Peyer's patch (tissue), 4 donors: Measurements from ENCODE around the gene AQP11. TPM values are rescaled to one million over a fixed set of nuclear protein-coding genes. Genes with fewer than 3 reads are reported as not detected.
A peak's percentile ranks its signal among the peaks of the same experiment; 100 is the strongest.

Experiments used
- DNase-seq, 3 donors: peaks; one replicate each; pipeline ENCODE4 v3.0.0-alpha.2; 2017 to 2019
- H3K27ac ChIP-seq, 4 donors: fragments of 200-600 bp; sonication (generic); one replicate each; pipeline ENCODE4 v1.5.1; 2016 to 2019
- H3K27me3 ChIP-seq, 2 donors: fragments of 200-600 bp; sonication (generic); one replicate each; pipeline ENCODE4 v1.5.1; 2019
- H3K36me3 ChIP-seq, 3 donors: fragments of 200-600 bp; sonication (generic); one replicate each; pipeline ENCODE4 v1.5.1; 2016 to 2019
- H3K4me1 ChIP-seq, 4 donors: fragments of 200-600 bp; sonication (generic); one replicate each; pipeline ENCODE4 v1.5.1; 2016 to 2019
- H3K4me3 ChIP-seq, 4 donors: fragments of 200-600 bp; sonication (generic); 1 replicate in 3 of 4; 2 replicates in 1 of 4; pipeline ENCODE4 v1.5.1; 2016 to 2019; ENCODE audit warnings: mild to moderate bottlenecking in 1 of 4
- H3K9me3 ChIP-seq, 4 donors: fragments of 200-600 bp; sonication (generic); one replicate each; pipeline ENCODE4 v1.5.1; 2016 to 2019; ENCODE audit warnings: mild to moderate bottlenecking in 1 of 4
- POLR2A ChIP-seq, 2 donors: fragments of 450-650 bp; IDR thresholded peaks; one replicate each; pipeline ENCODE4 v1.5.1; 2017; ENCODE audit warnings: antibody characterized with exemption in 2 of 2, mild to moderate bottlenecking in 2 of 2, moderate library complexity in 2 of 2
- total RNA-seq, 4 donors: library from RNA; depleted of rRNA; stranded (reverse); fragments of >200 nt; gene quantifications; one replicate each; pipeline ENCODE4 v1.1.0, GENCODE V29; 2016
- TF ChIP-seq, protein P1 (sequence below), 6 experiments: fragments of 450-650 bp in 4 of 6; fragments of 200-600 bp in 2 of 6; sonication (generic) in 1 of 6; IDR thresholded peaks; one replicate each; pipeline ENCODE4 v1.5.1; 2017 to 2019; ENCODE audit warnings: antibody characterized with exemption in 6 of 6, mild to moderate bottlenecking in 3 of 6, moderate library complexity in 1 of 6

AQP11 gene, protein sequence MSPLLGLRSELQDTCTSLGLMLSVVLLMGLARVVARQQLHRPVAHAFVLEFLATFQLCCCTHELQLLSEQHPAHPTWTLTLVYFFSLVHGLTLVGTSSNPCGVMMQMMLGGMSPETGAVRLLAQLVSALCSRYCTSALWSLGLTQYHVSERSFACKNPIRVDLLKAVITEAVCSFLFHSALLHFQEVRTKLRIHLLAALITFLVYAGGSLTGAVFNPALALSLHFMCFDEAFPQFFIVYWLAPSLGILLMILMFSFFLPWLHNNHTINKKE
- 10 to 100 TPM in 3 of 4 donors, 1 to 10 TPM in 1; 5.0 to 62.0 (median 18.0) TPM for total RNA-seq

DNA sequence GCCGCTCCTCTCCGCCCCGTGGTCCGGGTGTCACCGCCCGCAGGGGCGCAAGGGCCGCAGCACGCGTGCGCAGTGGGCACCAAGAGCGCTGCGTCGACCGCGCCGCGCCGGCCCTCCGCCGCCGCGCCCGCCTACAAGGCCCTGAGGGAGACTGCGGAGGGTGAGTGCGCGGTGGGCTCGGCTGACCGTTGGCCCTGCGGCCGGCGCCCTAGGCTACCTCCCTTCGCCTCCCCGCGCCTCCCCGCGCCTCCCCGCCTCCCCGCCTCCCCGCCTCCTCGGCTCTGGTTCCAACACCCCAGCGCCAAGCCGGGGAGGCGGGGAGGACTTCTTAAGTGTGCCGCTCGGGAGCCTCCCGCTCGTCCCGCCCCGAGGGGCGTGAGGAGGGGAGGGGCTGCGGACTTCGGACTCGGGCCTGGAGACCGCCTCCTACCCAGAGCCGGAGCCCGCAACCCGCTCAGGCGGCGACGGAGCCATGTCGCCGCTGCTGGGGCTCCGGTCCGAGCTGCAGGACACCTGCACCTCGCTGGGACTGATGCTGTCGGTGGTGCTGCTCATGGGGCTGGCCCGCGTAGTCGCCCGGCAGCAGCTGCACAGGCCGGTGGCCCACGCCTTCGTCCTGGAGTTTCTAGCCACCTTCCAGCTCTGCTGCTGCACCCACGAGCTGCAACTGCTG lies at the start of gene AQP11:
AQP11 (plus strand) TSS at position 433 of the 673 bp plus-strand sequence; CDS start at position 473, 40 bp downstream.
- H3K36me3 ChIP-seq: peaks cover 0 to 1% (median 0%) of the 10 kb centered on the region in 3 donors
- H3K27ac ChIP-seq: peak within 1 kb of the TSS; percentile 69 to 95 (median 78)
- H3K27me3 ChIP-seq: no peaks in the 10 kb centered on the region
- no peaks in the 10 kb centered on the region for H3K9me3 ChIP-seq
- DNase-seq: peak; percentile 59 to 98 (median 94)
- H3K4me3 ChIP-seq: peak within 1 kb of the TSS; percentile 53 to 80 (median 62)
- H3K4me1 ChIP-seq: peaks cover 0 to 6% (median 0%) of the 10 kb centered on the region in 4 donors
- peak; percentile 79 to 85 for TF ChIP-seq POLR2A (IDR thresholded peaks at IDR 0.05)
- TF ChIP-seq, protein P1, sequence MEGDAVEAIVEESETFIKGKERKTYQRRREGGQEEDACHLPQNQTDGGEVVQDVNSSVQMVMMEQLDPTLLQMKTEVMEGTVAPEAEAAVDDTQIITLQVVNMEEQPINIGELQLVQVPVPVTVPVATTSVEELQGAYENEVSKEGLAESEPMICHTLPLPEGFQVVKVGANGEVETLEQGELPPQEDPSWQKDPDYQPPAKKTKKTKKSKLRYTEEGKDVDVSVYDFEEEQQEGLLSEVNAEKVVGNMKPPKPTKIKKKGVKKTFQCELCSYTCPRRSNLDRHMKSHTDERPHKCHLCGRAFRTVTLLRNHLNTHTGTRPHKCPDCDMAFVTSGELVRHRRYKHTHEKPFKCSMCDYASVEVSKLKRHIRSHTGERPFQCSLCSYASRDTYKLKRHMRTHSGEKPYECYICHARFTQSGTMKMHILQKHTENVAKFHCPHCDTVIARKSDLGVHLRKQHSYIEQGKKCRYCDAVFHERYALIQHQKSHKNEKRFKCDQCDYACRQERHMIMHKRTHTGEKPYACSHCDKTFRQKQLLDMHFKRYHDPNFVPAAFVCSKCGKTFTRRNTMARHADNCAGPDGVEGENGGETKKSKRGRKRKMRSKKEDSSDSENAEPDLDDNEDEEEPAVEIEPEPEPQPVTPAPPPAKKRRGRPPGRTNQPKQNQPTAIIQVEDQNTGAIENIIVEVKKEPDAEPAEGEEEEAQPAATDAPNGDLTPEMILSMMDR (IDR thresholded peaks at IDR 0.05): peak in 1 of 6 experiments; percentile 12

GRCh38 chr11:77542296-77542695 lies 47.5 kb upstream of the AQP11 start:
- no peaks in the 10 kb centered on the region for H3K27me3 ChIP-seq
- no peak overlapping the region for H3K27ac ChIP-seq
- H3K4me3 ChIP-seq: no peak overlapping the region
- H3K9me3 ChIP-seq: no peaks in the 10 kb centered on the region
- H3K36me3 ChIP-seq: no peaks in the 10 kb centered on the region
- H3K4me1 ChIP-seq: no peaks in the 10 kb centered on the region
- TF ChIP-seq POLR2A (IDR thresholded peaks at IDR 0.05): no peak
- TF ChIP-seq, protein P1 (IDR thresholded peaks at IDR 0.05): no peak
- DNase-seq: no peak

DNA sequence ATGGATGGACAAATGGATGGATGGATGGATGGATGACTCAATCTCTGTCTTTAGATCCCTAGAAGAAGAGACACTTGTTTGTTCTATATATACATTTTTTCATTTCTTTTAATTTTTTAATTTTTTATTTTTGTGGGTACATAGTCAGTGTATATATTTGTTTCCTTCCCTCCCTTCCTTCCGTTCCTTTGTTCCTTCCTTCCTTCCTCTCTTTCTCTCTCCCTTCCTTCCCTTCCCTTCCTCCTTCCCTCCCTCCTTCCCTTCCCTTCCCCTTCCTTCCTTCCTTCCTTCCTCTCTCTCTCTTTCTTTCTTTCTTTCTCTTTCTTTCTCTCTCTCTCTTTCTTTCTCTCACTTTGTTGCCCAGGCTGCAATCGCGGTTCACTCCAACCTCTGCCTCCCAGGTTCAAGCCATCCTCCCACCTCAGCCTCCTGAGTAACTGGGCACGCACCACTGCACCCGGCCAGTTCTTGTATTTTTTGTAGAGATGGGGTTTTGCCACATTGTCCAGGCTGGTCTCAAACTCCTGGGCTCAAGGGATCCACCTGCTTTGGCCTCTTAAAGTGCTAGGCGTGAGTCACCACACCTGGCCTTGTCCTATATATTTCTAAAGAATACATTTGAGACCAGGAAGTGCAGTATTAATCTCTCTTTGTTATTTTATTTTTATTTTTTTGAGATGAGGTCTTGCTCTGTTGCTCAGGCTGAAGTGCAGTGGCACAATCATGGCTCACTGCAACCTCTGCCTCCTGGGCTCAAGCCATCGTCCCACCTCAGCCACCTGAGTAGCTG lies 42.5 kb upstream of the AQP11 start:
- Histone ChIP-seq H3K27ac (no peak overlapping the region), H3K36me3 (no peaks in the 10 kb centered on the region), H3K4me1 (peaks cover 0 to 3% (median 0%) of the 10 kb centered on the region in 4 donors), H3K9me3 (no peaks in the 10 kb centered on the region), H3K4me3 (no peak overlapping the region), H3K27me3 (no peaks in the 10 kb centered on the region)
- TF ChIP-seq, protein P1 (IDR thresholded peaks at IDR 0.05): no peak
- TF ChIP-seq POLR2A (IDR thresholded peaks at IDR 0.05): no peak
- DNase-seq: no peak

DNA sequence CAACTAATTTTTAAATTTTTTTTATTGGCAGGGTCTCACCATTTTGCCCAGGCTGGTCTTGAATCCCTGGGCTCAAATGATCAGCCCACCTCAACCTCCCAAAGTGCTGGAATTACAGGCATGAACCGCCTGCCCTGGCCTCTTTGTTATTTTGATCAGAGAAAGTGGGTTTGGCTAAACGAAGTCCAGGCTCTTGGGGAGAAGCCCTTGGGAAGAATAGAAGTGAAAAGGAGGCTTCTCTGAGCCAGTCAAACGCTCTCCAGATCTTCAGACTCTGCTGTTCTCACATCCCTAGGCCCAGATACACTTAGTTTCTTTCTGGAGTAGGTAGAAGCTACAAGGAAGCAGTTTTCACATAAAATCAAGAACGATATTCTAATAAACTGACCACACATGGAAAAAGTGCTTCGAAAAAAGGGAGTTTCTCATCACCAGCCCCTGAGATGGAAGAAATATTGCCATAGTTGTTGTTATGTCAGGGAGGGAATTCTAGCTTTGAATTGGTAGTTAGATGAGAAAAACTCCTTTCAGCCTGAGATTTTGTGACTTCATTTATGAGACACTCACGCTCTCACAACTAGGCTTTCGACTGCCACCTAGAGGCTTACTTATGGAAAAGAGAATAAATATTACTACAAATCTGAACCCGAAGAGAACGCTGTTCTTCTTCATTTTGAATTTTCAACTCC lies 41.7 kb upstream of the AQP11 start:
- DNase-seq: peak in 1 of 3 donors; percentile 65
- Histone ChIP-seq H3K4me3 (no peak overlapping the region), H3K9me3 (no peaks in the 10 kb centered on the region), H3K27me3 (no peaks in the 10 kb centered on the region), H3K36me3 (no peaks in the 10 kb centered on the region), H3K4me1 (peaks cover 0 to 3% (median 0%) of the 10 kb centered on the region in 4 donors), H3K27ac (no peak overlapping the region)
- TF ChIP-seq POLR2A (IDR thresholded peaks at IDR 0.05): no peak
- TF ChIP-seq, protein P1 (IDR thresholded peaks at IDR 0.05): peak in 5 of 6 experiments; percentile 32 to 91 (median 87)
